ENCODE results near the gene LAIR1.
"Not testable (repeated sequence)": the region's sequence is repeated elsewhere in the genome, so short reads cannot be mapped to it uniquely, and the experiment has no call there.

Gene LAIR1

DNA sequence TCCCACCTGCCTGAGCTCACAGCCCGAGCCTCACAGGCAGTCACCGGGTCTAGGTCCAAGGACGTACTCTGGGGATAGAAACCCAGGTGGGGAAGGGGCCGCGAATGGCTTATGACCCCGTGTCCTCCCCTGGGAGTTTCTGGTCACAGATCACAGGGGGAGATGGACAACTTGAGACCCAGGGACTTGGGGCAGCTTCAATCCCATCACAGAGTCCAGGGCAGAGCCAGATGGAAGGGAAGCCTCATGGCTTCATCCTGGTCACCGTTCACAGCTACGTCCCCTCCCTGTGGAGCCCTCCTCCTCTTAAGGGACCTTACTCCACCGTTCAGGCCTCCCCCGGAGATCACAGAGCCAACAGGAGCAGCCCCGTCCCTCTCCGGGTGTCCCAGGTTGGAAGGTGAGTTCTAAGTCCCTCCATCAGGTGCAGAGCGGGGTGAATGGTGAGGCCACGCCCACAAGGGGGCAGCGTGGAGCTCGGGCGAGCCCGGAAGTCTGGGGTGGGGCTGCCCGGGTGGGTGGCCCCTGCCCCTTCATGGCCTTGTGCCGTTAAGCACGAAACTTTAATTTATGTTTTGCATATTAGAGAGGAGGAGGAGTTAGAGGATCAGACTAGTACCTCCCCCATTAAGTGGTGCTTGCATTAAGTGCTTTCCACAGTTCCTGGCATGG is 5.4 kb downstream of the LAIR1 start:
- not testable (repeated sequence) for H3K36me3 ChIP-seq (ENCODE audit: control insufficient read depth, insufficient read depth, low read length, severe bottlenecking); H3K9me3 ChIP-seq (ENCODE audit: control insufficient read depth, low read length); H3K4me3 ChIP-seq (ENCODE audit: low read length); DNase-seq (ENCODE audit: low read depth); H3K9ac ChIP-seq (ENCODE audit: low read length); H3K27me3 ChIP-seq (replicated peaks; ENCODE audit: control insufficient read depth, insufficient read depth, low read length); H3K4me1 ChIP-seq (ENCODE audit: control insufficient read depth, insufficient read depth, low read length)

DNA sequence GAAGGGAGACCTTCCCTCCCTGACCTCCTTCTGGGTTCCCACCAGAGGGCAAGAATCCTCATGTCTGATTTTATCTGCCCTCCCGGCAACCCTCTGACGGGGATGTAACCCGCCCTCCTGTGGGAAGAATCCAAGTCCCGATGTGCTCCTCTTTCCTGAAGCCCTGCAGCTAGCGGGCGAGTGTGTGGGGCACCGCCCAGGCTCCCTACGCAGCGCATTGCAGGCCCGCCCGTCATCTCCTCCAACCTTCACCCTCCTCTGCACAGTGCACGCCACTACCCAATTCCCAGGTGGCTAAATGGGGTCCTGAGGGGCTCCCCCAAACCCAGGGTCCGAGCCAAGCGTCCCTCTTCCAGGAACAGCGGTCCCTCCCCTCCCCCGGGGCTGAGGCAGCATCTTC is 7.3 kb downstream of the LAIR1 start:
- peaks cover 5% of the 10 kb centered on the region for H3K36me3 ChIP-seq (ENCODE audit: control insufficient read depth, insufficient read depth, low read length, severe bottlenecking)
- H3K9ac ChIP-seq (ENCODE audit: low read length) = no peak overlapping the region
- no peaks in the 10 kb centered on the region for H3K4me1 ChIP-seq (ENCODE audit: control insufficient read depth, insufficient read depth, low read length)
- H3K27me3 ChIP-seq (replicated peaks; ENCODE audit: control insufficient read depth, insufficient read depth, low read length) = no peaks in the 10 kb centered on the region
- H3K4me3 ChIP-seq (ENCODE audit: low read length) = no peak overlapping the region
- no peak for DNase-seq (ENCODE audit: low read depth)
- H3K9me3 ChIP-seq (ENCODE audit: control insufficient read depth, low read length) = no peaks in the 10 kb centered on the region

- no peaks in the 10 kb centered on the region for H3K9me3 ChIP-seq (ENCODE audit: control insufficient read depth, low read length)
- peaks cover 5% of the 10 kb centered on the region for H3K36me3 ChIP-seq (ENCODE audit: control insufficient read depth, insufficient read depth, low read length, severe bottlenecking)
- no peaks in the 10 kb centered on the region for H3K27me3 ChIP-seq (replicated peaks; ENCODE audit: control insufficient read depth, insufficient read depth, low read length)
- DNase-seq (ENCODE audit: low read depth) = no peak
- no peak overlapping the region for H3K4me3 ChIP-seq (ENCODE audit: low read length)
- no peak overlapping the region for H3K9ac ChIP-seq (ENCODE audit: low read length)
- no peaks in the 10 kb centered on the region for H3K4me1 ChIP-seq (ENCODE audit: control insufficient read depth, insufficient read depth, low read length)
Observed at GRCh38 chr19:54356444-54357056, 8.2 kb downstream of the LAIR1 start.

GRCh38 chr19:54355675-54356074 is 9.1 kb downstream of the LAIR1 start:
- no peaks in the 10 kb centered on the region for H3K9me3 ChIP-seq (ENCODE audit: control insufficient read depth, low read length)
- no peak for DNase-seq (ENCODE audit: low read depth)
- no peak overlapping the region for H3K9ac ChIP-seq (ENCODE audit: low read length)
- no peaks in the 10 kb centered on the region for H3K27me3 ChIP-seq (replicated peaks; ENCODE audit: control insufficient read depth, insufficient read depth, low read length)
- H3K36me3 ChIP-seq (ENCODE audit: control insufficient read depth, insufficient read depth, low read length, severe bottlenecking) = peaks cover 3% of the 10 kb centered on the region
- no peak overlapping the region for H3K4me3 ChIP-seq (ENCODE audit: low read length)
- no peaks in the 10 kb centered on the region for H3K4me1 ChIP-seq (ENCODE audit: control insufficient read depth, insufficient read depth, low read length)

GRCh38 chr19:54354761-54355160 is 10.0 kb downstream of the LAIR1 start:
- Histone ChIP-seq H3K9me3 (ENCODE audit: control insufficient read depth, low read length) (no peaks in the 10 kb centered on the region), H3K27me3 (replicated peaks; ENCODE audit: control insufficient read depth, insufficient read depth, low read length) (no peaks in the 10 kb centered on the region), H3K4me1 (ENCODE audit: control insufficient read depth, insufficient read depth, low read length) (no peaks in the 10 kb centered on the region), H3K9ac (ENCODE audit: low read length) (no peak overlapping the region), H3K4me3 (ENCODE audit: low read length) (no peak overlapping the region), H3K36me3 (ENCODE audit: control insufficient read depth, insufficient read depth, low read length, severe bottlenecking) (peaks cover 3% of the 10 kb centered on the region)
- DNase-seq (ENCODE audit: low read depth) = no peak

GRCh38 chr19:54352546-54352945 is 12.2 kb downstream of the LAIR1 start:
- no peaks in the 10 kb centered on the region for H3K4me1 ChIP-seq (ENCODE audit: control insufficient read depth, insufficient read depth, low read length)
- peaks cover 3% of the 10 kb centered on the region for H3K36me3 ChIP-seq (ENCODE audit: control insufficient read depth, insufficient read depth, low read length, severe bottlenecking)
- peaks cover 6% of the 10 kb centered on the region for H3K27me3 ChIP-seq (replicated peaks; ENCODE audit: control insufficient read depth, insufficient read depth, low read length)
- H3K4me3 ChIP-seq (ENCODE audit: low read length) = no peak overlapping the region
- H3K9ac ChIP-seq (ENCODE audit: low read length) = no peak overlapping the region
- H3K9me3 ChIP-seq (ENCODE audit: control insufficient read depth, low read length) = no peaks in the 10 kb centered on the region
- DNase-seq (ENCODE audit: low read depth) = no peak

GRCh38 chr19:54352041-54352440 is 12.7 kb downstream of the LAIR1 start:
- H3K36me3 ChIP-seq (ENCODE audit: control insufficient read depth, insufficient read depth, low read length, severe bottlenecking) = peaks cover 3% of the 10 kb centered on the region

GRCh38 chr19:54351474-54351873 is 13.3 kb downstream of the LAIR1 start:
- peaks cover 3% of the 10 kb centered on the region for H3K36me3 ChIP-seq (ENCODE audit: control insufficient read depth, insufficient read depth, low read length, severe bottlenecking)
- DNase-seq (ENCODE audit: low read depth) = no peak
- H3K9me3 ChIP-seq (ENCODE audit: control insufficient read depth, low read length) = no peaks in the 10 kb centered on the region
- no peak overlapping the region for H3K9ac ChIP-seq (ENCODE audit: low read length)
- peaks cover 6% of the 10 kb centered on the region for H3K27me3 ChIP-seq (replicated peaks; ENCODE audit: control insufficient read depth, insufficient read depth, low read length)
- no peak overlapping the region for H3K4me3 ChIP-seq (ENCODE audit: low read length)
- H3K4me1 ChIP-seq (ENCODE audit: control insufficient read depth, insufficient read depth, low read length) = no peaks in the 10 kb centered on the region

More at GRCh38 chr19:54352041-54352440, 12.7 kb downstream of the LAIR1 start:
- no peaks in the 10 kb centered on the region for H3K9me3 ChIP-seq (ENCODE audit: control insufficient read depth, low read length)
- H3K9ac ChIP-seq (ENCODE audit: low read length) = no peak overlapping the region
- DNase-seq (ENCODE audit: low read depth) = no peak
- H3K4me3 ChIP-seq (ENCODE audit: low read length) = no peak overlapping the region
- H3K27me3 ChIP-seq (replicated peaks; ENCODE audit: control insufficient read depth, insufficient read depth, low read length) = peaks cover 6% of the 10 kb centered on the region
- no peaks in the 10 kb centered on the region for H3K4me1 ChIP-seq (ENCODE audit: control insufficient read depth, insufficient read depth, low read length)

DNA sequence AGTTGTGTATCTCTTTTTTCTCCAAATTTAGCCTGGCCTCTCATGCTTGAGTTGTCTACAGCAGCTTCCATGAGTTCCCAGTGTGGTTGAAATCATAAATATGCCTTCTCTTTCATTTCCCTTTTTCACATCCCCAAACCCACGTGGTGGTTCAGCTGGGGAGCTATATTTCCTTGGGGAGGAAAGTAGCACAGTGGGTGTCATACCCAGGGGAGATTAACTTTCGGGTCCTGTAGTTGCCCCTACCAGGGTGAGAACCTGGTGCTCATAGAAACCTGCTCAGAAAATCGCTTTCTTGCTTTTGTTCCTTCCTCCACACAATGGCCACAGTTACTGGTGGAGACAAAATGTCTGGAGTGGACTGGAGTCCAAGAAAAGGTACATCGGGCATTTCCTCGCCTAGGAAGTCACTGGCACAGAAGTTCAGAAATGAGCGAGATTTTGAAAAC is 18.8 kb downstream of the LAIR1 start:
- H3K4me3 ChIP-seq (ENCODE audit: low read length) = no peak overlapping the region
- H3K4me1 ChIP-seq (ENCODE audit: control insufficient read depth, insufficient read depth, low read length) = no peaks in the 10 kb centered on the region
- no peak for DNase-seq (ENCODE audit: low read depth)
- H3K36me3 ChIP-seq (ENCODE audit: control insufficient read depth, insufficient read depth, low read length, severe bottlenecking) = no peaks in the 10 kb centered on the region
- H3K9ac ChIP-seq (ENCODE audit: low read length) = no peak overlapping the region
- H3K9me3 ChIP-seq (ENCODE audit: control insufficient read depth, low read length) = no peaks in the 10 kb centered on the region
- peaks cover 9% of the 10 kb centered on the region for H3K27me3 ChIP-seq (replicated peaks; ENCODE audit: control insufficient read depth, insufficient read depth, low read length)

- Histone ChIP-seq H3K36me3 (ENCODE audit: control insufficient read depth, insufficient read depth, low read length, severe bottlenecking) (no peaks in the 10 kb centered on the region), H3K4me1 (ENCODE audit: control insufficient read depth, insufficient read depth, low read length) (no peaks in the 10 kb centered on the region), H3K4me3 (ENCODE audit: low read length) (no peak overlapping the region), H3K9ac (ENCODE audit: low read length) (no peak overlapping the region), H3K9me3 (ENCODE audit: control insufficient read depth, low read length) (no peaks in the 10 kb centered on the region), H3K27me3 (replicated peaks; ENCODE audit: control insufficient read depth, insufficient read depth, low read length) (peaks cover 13% of the 10 kb centered on the region)
- no peak for DNase-seq (ENCODE audit: low read depth)
Observed at GRCh38 chr19:54343868-54344267, 20.9 kb downstream of the LAIR1 start.

GRCh38 chr19:54341295-54341694 is 23.4 kb downstream of the LAIR1 start:
- H3K9me3 ChIP-seq (ENCODE audit: control insufficient read depth, low read length) = no peaks in the 10 kb centered on the region
- no peaks in the 10 kb centered on the region for H3K36me3 ChIP-seq (ENCODE audit: control insufficient read depth, insufficient read depth, low read length, severe bottlenecking)
- peaks cover 13% of the 10 kb centered on the region for H3K27me3 ChIP-seq (replicated peaks; ENCODE audit: control insufficient read depth, insufficient read depth, low read length)
- H3K9ac ChIP-seq (ENCODE audit: low read length) = no peak overlapping the region
- no peak overlapping the region for H3K4me3 ChIP-seq (ENCODE audit: low read length)
- no peak for DNase-seq (ENCODE audit: low read depth)
- H3K4me1 ChIP-seq (ENCODE audit: control insufficient read depth, insufficient read depth, low read length) = no peaks in the 10 kb centered on the region
